DND-41 (cell line): ENCODE measurements around the gene CFHR5.
"Not testable (repeated sequence)": the region's sequence is repeated elsewhere in the genome, so short reads cannot be mapped to it uniquely, and the experiment has no call there.

Experiments
- ATAC-seq: fragments of 200-7000 bp; cut with Tn5 transposase; 3 replicates; pipeline ENCODE4 v1.9.1; 2021; ENCODE audit warnings: low read depth; ENCODE audit not compliant: insufficient read depth
- DNase-seq: peaks from one replicate; pipeline ENCODE4 v3.0.0-alpha.2; 2020
- H2AFZ ChIP-seq: 2 replicates; pipeline ENCODE4 v1.6.0; 2012; ENCODE audit warnings: low read depth, low read length
- H3K27ac ChIP-seq: 2 replicates; pipeline ENCODE4 v1.5.1; 2012; ENCODE audit warnings: low read length, inconsistent platforms
- H3K27me3 ChIP-seq: fragments of 200-600 bp; sonication (generic); 2 replicates; pipeline ENCODE4 v1.6.0; 2012; ENCODE audit warnings: low read length, mild to moderate bottlenecking, inconsistent platforms; ENCODE audit not compliant: insufficient read depth, poor library complexity
- H3K36me3 ChIP-seq: 2 replicates; pipeline ENCODE4 v1.5.1; 2012; ENCODE audit warnings: low read length, inconsistent platforms; ENCODE audit not compliant: insufficient read depth
- H3K4me1 ChIP-seq: 2 replicates; pipeline ENCODE4 v1.5.1; 2012; ENCODE audit warnings: mild to moderate bottlenecking, low read length; ENCODE audit not compliant: insufficient read depth
- H3K4me2 ChIP-seq: 2 replicates; pipeline ENCODE4 v1.6.0; 2012; ENCODE audit warnings: mild to moderate bottlenecking, moderate library complexity, low read length, inconsistent platforms; ENCODE audit not compliant: insufficient read depth
- H3K4me3 ChIP-seq, 2 experiments: fragments of 200-600 bp in 1 of 2; shearing (Covaris generic) in 1 of 2; 2 replicates each; pipeline ENCODE4 v1.5.1; 2012 to 2016; ENCODE audit warnings: inconsistent platforms in 2 of 2, low read length in 2 of 2, mild to moderate bottlenecking in 2 of 2, low read depth in 1 of 2, moderate library complexity in 1 of 2
- H3K79me2 ChIP-seq: 2 replicates; pipeline ENCODE4 v1.6.0; 2012; ENCODE audit warnings: low read length, inconsistent platforms; ENCODE audit not compliant: insufficient read depth
- H3K9ac ChIP-seq: 2 replicates; pipeline ENCODE4 v1.6.0; 2012; ENCODE audit warnings: low read depth, mild to moderate bottlenecking, inconsistent platforms, low read length, moderate library complexity
- H3K9me3 ChIP-seq: 2 replicates; pipeline ENCODE4 v1.5.1; 2012; ENCODE audit warnings: low read length, moderate library complexity, mild to moderate bottlenecking, inconsistent platforms; ENCODE audit not compliant: insufficient read depth, severe bottlenecking
- H4K20me1 ChIP-seq: 2 replicates; pipeline ENCODE4 v1.6.0; 2012; ENCODE audit warnings: low read length; ENCODE audit not compliant: insufficient read depth
- EZH2 ChIP-seq: IDR thresholded peaks from 3 replicates; pipeline ENCODE4 v1.6.1; 2012; ENCODE audit warnings: borderline replicate concordance, low read depth, mild to moderate bottlenecking, moderate library complexity, low read length, inconsistent platforms; ENCODE audit not compliant: severe bottlenecking
- TF ChIP-seq, protein P1 (sequence below): IDR thresholded peaks from 2 replicates; pipeline ENCODE4 v1.5.1; 2012; ENCODE audit warnings: borderline replicate concordance, low read length, moderate library complexity, mild to moderate bottlenecking; ENCODE audit not compliant: poor library complexity, severe bottlenecking; ENCODE audit errors: extremely low read depth

CFHR5 gene

DNA sequence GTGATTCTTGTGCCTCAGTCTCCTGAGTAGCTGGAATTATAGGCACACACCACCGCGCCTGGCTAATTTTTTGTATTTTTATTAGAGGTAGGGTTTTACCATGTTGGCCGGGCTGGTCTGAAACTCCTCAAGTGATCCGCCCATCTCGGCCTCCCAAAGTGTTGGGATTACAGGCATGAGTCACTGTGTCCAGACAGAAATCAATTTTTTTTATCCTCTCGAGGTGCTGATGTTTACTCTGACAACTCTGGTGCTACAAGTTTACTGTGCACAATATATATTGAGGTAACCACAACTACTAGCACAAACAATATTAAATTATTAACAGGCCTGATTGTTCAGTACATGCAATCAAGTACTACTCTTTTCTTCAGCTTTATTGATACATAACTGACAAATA lies 50.0 kb downstream of the CFHR5 start:
- no peak overlapping the region for H3K9ac ChIP-seq
- DNase-seq (no peak), ATAC-seq (no peak)
- H3K36me3 ChIP-seq: no peaks in the 10 kb centered on the region
- no peaks in the 10 kb centered on the region for H3K79me2 ChIP-seq
- no peaks in the 10 kb centered on the region for H3K4me1 ChIP-seq
- no peaks in the 10 kb centered on the region for H4K20me1 ChIP-seq
- H3K4me2 ChIP-seq: no peak overlapping the region
- no peak overlapping the region for H3K27ac ChIP-seq
- H2AFZ ChIP-seq: no peak overlapping the region
- no peak overlapping the region for H3K4me3 ChIP-seq
- no peaks in the 10 kb centered on the region for H3K9me3 ChIP-seq
- H3K27me3 ChIP-seq: no peaks in the 10 kb centered on the region
- no peak for TF ChIP-seq EZH2
- TF ChIP-seq, protein P1, sequence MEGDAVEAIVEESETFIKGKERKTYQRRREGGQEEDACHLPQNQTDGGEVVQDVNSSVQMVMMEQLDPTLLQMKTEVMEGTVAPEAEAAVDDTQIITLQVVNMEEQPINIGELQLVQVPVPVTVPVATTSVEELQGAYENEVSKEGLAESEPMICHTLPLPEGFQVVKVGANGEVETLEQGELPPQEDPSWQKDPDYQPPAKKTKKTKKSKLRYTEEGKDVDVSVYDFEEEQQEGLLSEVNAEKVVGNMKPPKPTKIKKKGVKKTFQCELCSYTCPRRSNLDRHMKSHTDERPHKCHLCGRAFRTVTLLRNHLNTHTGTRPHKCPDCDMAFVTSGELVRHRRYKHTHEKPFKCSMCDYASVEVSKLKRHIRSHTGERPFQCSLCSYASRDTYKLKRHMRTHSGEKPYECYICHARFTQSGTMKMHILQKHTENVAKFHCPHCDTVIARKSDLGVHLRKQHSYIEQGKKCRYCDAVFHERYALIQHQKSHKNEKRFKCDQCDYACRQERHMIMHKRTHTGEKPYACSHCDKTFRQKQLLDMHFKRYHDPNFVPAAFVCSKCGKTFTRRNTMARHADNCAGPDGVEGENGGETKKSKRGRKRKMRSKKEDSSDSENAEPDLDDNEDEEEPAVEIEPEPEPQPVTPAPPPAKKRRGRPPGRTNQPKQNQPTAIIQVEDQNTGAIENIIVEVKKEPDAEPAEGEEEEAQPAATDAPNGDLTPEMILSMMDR: no peak

DNA sequence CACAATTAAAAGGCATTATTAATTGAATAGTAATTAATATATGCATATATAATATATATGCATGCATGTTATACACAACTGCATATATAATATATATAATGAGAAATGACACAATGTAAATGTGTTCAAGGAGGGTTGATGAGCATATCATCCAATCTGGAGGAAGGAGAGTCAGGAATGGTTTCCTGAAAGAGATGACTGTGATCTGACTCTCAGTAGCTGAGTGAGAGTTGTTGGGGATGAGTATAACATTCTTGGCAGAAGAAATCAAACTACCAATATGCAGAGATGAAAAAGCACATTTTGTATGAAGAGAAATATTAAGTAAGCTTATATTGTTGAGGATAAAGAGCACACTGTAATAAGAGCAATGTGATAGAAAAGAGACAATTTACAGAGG lies 52.4 kb downstream of the CFHR5 start:
- Histone ChIP-seq H2AFZ (no peak overlapping the region), H3K9ac (no peak overlapping the region), H3K4me3 (no peak overlapping the region), H3K79me2 (no peaks in the 10 kb centered on the region), H3K36me3 (no peaks in the 10 kb centered on the region), H3K9me3 (no peaks in the 10 kb centered on the region), H3K27ac (no peak overlapping the region), H3K27me3 (no peaks in the 10 kb centered on the region), H3K4me2 (no peak overlapping the region), H3K4me1 (no peaks in the 10 kb centered on the region), H4K20me1 (no peaks in the 10 kb centered on the region)
- DNase-seq (no peak), ATAC-seq (no peak)
- TF ChIP-seq EZH2: no peak
- TF ChIP-seq, protein P1: no peak

DNA sequence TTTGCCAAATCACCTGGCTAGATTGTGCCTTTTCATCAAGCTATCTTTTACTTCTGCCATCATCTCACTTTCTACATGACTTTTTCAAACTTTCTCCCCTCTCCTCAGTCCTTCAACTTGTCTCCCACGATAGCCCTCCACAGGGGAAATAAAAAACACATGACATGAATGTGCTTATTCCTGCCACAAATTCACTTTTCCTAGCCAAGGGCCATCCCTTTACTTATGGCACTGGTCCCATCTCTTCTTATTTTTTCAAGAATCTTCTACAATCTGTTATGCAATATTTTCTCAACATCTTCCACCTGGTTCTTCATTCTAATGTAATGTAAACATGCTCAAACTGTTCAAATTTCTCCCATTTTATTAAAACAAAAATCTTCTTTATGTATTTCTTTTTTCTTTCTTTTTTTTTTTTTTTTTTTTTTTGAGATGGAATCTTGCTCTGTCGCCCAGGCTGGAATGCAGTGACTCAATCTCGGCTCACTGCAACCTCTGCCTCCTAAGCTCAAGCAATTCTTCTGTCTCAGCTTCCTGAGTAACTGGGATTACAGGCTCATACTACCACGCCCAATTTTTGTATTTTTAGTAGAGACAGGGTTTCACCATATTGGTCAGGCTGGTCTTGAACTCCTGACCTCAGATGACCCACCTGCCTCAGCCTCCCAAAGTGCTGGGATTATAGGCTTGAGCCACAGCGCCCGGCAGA lies 57.4 kb downstream of the CFHR5 start:
- H3K4me1 ChIP-seq, H2AFZ ChIP-seq, H3K79me2 ChIP-seq, DNase-seq, H3K9ac ChIP-seq, H3K27ac ChIP-seq, H3K36me3 ChIP-seq, ATAC-seq, H3K9me3 ChIP-seq, H3K4me3 ChIP-seq, H3K4me2 ChIP-seq, H4K20me1 ChIP-seq, H3K27me3 ChIP-seq: not testable (repeated sequence)

DNA sequence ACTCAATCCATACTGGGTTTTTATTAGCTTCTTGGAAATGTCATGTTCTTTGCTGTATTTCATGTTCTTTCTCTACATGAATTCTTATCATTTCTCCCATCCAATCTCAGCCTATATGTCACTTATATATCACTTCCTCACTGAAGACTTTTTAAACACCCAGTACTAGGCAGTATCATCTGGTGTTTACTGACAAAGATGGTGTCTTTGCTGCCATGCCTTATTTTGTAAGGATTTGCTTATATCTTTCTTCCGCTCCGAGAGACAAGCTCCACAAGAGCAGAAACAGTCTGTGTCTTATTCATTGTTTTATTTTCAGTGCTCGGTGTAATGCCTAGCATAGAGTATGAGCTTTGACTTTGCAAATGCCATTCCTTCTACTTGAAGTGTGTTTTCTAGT lies 59.5 kb downstream of the CFHR5 start:
- no peaks in the 10 kb centered on the region for H3K79me2 ChIP-seq
- no peak for ATAC-seq
- no peak overlapping the region for H2AFZ ChIP-seq
- H3K4me1 ChIP-seq: peaks cover 3% of the 10 kb centered on the region; the same call in 1 of the 2 replicates
- TF ChIP-seq EZH2: no peak
- TF ChIP-seq, protein P1: no peak
- no peak overlapping the region for H3K27ac ChIP-seq
- no peak overlapping the region for H3K4me2 ChIP-seq
- H3K4me3 ChIP-seq: no peak overlapping the region
- no peaks in the 10 kb centered on the region for H3K27me3 ChIP-seq
- no peak for DNase-seq
- no peaks in the 10 kb centered on the region for H4K20me1 ChIP-seq
- H3K9me3 ChIP-seq: no peaks in the 10 kb centered on the region
- no peak overlapping the region for H3K9ac ChIP-seq
- no peaks in the 10 kb centered on the region for H3K36me3 ChIP-seq
